ENCODE results near the gene HNF1B.

Gene HNF1B

GRCh38 chr17:37731056-37731455 lies 13.8 kb downstream of the HNF1B start:
- DNase-seq, result no peak

- DNase-seq, result no peak
Measured at GRCh38 chr17:37729905-37730304, 15.0 kb downstream of the HNF1B start.

- DNase-seq, result no peak
Measured at GRCh38 chr17:37726891-37727675, 17.8 kb downstream of the HNF1B start.

GRCh38 chr17:37726248-37726647 lies 18.6 kb downstream of the HNF1B start:
- no peak for DNase-seq

- no peak for DNase-seq
Measured at GRCh38 chr17:37725601-37726146, 19.2 kb downstream of the HNF1B start.

GRCh38 chr17:37725021-37725595 lies 19.8 kb downstream of the HNF1B start:
- no peak for DNase-seq

- no peak for DNase-seq
Measured at GRCh38 chr17:37720989-37721388, 23.9 kb downstream of the HNF1B start.

GRCh38 chr17:37719866-37720265 lies 25.0 kb downstream of the HNF1B start:
- DNase-seq, result no peak

- DNase-seq, result no peak
Measured at GRCh38 chr17:37718324-37719048, 26.4 kb downstream of the HNF1B start.

- DNase-seq, result peak; percentile 73
Measured at GRCh38 chr17:37717627-37718323, 27.1 kb downstream of the HNF1B start.

- DNase-seq, result no peak
Measured at GRCh38 chr17:37714897-37715296, 30.0 kb downstream of the HNF1B start.

GRCh38 chr17:37713624-37714023 lies 31.2 kb downstream of the HNF1B start:
- DNase-seq, result no peak

GRCh38 chr17:37713028-37713431 lies 31.8 kb downstream of the HNF1B start:
- no peak for DNase-seq

GRCh38 chr17:37711113-37711512 lies 33.7 kb downstream of the HNF1B start:
- DNase-seq, result no peak

- DNase-seq, result no peak
Measured at GRCh38 chr17:37710344-37710886, 34.4 kb downstream of the HNF1B start.

- no peak for DNase-seq
Measured at GRCh38 chr17:37708616-37709212, 36.1 kb downstream of the HNF1B start.

GRCh38 chr17:37708008-37708615 lies 36.7 kb downstream of the HNF1B start:
- no peak for DNase-seq

- no peak for DNase-seq
Measured at GRCh38 chr17:37706446-37706845, 38.4 kb downstream of the HNF1B start.

GRCh38 chr17:37702598-37702997 lies 42.3 kb downstream of the HNF1B start:
- peak; percentile 83 for DNase-seq

GRCh38 chr17:37701496-37701898 lies 43.4 kb downstream of the HNF1B start:
- DNase-seq, result no peak

- no peak for DNase-seq
Measured at GRCh38 chr17:37700881-37701280, 44.0 kb downstream of the HNF1B start.
